ENCODE data around the gene CHCHD3. TPM values are rescaled to one million over a fixed set of nuclear protein-coding genes. Genes with fewer than 3 reads are reported as not detected.

CHCHD3 gene
- total and polyA plus RNA-seq, 3 experiments from 2014 or later, result 59.1 to 87.6 (median 86.9) TPM

DNA sequence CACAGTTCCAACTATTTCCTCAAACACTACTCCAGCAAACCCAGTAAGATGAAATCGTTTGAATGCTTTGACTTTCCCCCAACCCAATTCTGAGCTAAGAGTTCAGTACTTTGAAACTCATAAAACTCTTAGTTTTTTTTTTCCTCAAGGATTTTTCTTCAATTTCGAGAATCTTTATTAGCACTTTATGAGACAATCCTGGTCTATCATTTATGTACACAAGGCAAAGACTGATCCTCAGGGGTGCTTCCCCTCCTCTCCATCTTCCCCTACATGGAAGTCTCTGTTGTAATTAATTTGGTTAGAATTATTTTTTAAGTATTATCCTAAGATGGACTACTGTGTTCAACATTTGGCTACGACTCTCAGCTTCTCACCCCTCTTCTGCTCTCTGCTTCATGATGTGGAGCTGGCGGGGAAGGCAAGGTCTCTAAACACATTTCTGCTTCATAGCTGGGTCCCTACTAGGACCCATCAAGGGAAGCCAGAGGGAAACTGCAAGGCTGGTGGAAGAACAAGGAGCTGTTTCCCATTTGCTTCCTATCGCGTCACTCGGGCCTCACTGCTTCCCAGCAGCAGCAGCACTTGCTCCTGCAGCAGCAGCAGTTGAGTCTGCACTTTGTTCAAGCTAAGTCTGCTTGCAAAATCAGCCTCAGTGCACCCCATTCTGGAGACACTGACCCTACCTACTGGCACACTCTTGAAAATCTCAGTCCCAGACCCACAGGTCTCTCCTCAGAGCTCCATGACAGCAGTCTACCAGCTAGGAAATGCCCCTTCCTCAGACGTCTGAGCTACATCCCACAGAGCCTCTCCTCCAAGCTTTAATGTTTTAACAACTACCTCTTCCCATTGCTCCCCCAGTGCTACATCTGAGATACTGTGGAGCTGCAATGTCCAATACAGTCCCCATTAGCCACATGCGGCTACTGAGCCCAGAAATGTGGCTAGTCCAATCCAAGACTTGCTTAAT is 90.0 kb downstream of the CHCHD3 start:
- no peak overlapping the region for H3K4me3 ChIP-seq (ENCODE audit: low read length)
- ChIA-PET CTCF (no interaction called here), POLR2A (no interaction called here)
- no peak for DNase-seq
- no peaks in the 10 kb centered on the region for H3K27me3 Mint-ChIP-seq
- H3K27me3 ChIP-seq (ENCODE audit: insufficient read depth, low read length, poor library complexity, severe bottlenecking), result no peaks in the 10 kb centered on the region
- H3K27ac ChIP-seq (ENCODE audit: low read depth, low read length), result no peak overlapping the region
- H3K4me1 ChIP-seq (ENCODE audit: insufficient read depth, low read length), result no peaks in the 10 kb centered on the region
- no peaks in the 10 kb centered on the region for H3K36me3 ChIP-seq (ENCODE audit: insufficient read depth, low read length)
- H3K9me3 ChIP-seq (ENCODE audit: low read length), result no peaks in the 10 kb centered on the region
- H3K4me1 Mint-ChIP-seq, result peaks cover 28 to 46% (median 38%) of the 10 kb centered on the region in 3 donors
- no peaks in the 10 kb centered on the region for H3K9me3 Mint-ChIP-seq
- H3K27ac Mint-ChIP-seq, result peak overlapping the region in 4 of 8 donors; percentile 10 to 91 (median 50)
- H3K4me3 Mint-ChIP-seq, result no peak overlapping the region
- H3K36me3 Mint-ChIP-seq, result peaks cover 0 to 3% (median 2%) of the 10 kb centered on the region in 3 donors

- no peak for DNase-seq
- Mint-ChIP-seq H3K4me1 (peaks cover 7 to 20% (median 10%) of the 10 kb centered on the region in 3 donors), H3K27me3 (no peaks in the 10 kb centered on the region), H3K36me3 (peaks cover 0 to 5% (median 2%) of the 10 kb centered on the region in 3 donors), H3K27ac (no peak overlapping the region), H3K9me3 (no peaks in the 10 kb centered on the region), H3K4me3 (no peak overlapping the region)
- H3K27me3 ChIP-seq (ENCODE audit: insufficient read depth, low read length, poor library complexity, severe bottlenecking), result no peaks in the 10 kb centered on the region
- ChIA-PET CTCF (no interaction called here), POLR2A (no interaction called here)
- no peaks in the 10 kb centered on the region for H3K9me3 ChIP-seq (ENCODE audit: low read length)
- H3K4me1 ChIP-seq (ENCODE audit: insufficient read depth, low read length), result no peaks in the 10 kb centered on the region
- no peaks in the 10 kb centered on the region for H3K36me3 ChIP-seq (ENCODE audit: insufficient read depth, low read length)
- no peak overlapping the region for H3K27ac ChIP-seq (ENCODE audit: low read depth, low read length)
- H3K4me3 ChIP-seq (ENCODE audit: low read length), result no peak overlapping the region
Measured at GRCh38 chr7:132988117-132988516, 93.8 kb downstream of the CHCHD3 start.

DNA sequence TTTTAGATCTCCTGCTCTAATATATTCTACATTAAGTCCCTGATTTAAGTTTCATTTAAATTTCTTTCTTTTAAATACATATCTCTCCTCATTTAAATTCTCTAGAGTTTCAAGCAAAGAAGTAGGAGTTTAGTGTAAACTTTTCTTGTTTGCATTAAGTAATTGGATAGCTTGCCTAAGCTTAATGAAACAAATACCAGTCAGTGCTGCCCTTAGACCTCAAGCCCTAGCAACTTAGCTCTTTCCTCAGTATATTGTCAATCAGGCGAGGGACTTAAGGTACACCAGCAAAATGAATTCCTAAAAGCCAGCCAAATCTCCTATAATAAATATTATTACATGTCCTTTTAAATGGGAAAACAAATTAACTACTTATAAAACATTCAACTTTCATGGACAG is 101.5 kb downstream of the CHCHD3 start:
- POLR2A ChIA-PET, result no interaction called here
- Mint-ChIP-seq H3K27me3 (no peaks in the 10 kb centered on the region), H3K4me3 (no peak overlapping the region), H3K36me3 (peaks cover 0 to 7% (median 5%) of the 10 kb centered on the region in 3 donors), H3K9me3 (no peaks in the 10 kb centered on the region), H3K27ac (no peak overlapping the region), H3K4me1 (peaks cover 10 to 34% (median 10%) of the 10 kb centered on the region in 3 donors)
- CTCF ChIA-PET, result no interaction called here
- Histone ChIP-seq H3K36me3 (ENCODE audit: insufficient read depth, low read length) (no peaks in the 10 kb centered on the region), H3K27ac (ENCODE audit: low read depth, low read length) (no peak overlapping the region), H3K4me3 (ENCODE audit: low read length) (no peak overlapping the region), H3K9me3 (ENCODE audit: low read length) (no peaks in the 10 kb centered on the region), H3K27me3 (ENCODE audit: insufficient read depth, low read length, poor library complexity, severe bottlenecking) (no peaks in the 10 kb centered on the region), H3K4me1 (ENCODE audit: insufficient read depth, low read length) (no peaks in the 10 kb centered on the region)
- DNase-seq, result no peak

- no peak for DNase-seq
- Histone ChIP-seq H3K4me1 (ENCODE audit: insufficient read depth, low read length) (no peaks in the 10 kb centered on the region), H3K9me3 (ENCODE audit: low read length) (no peaks in the 10 kb centered on the region), H3K4me3 (ENCODE audit: low read length) (no peak overlapping the region), H3K27ac (ENCODE audit: low read depth, low read length) (no peak overlapping the region), H3K36me3 (ENCODE audit: insufficient read depth, low read length) (no peaks in the 10 kb centered on the region), H3K27me3 (ENCODE audit: insufficient read depth, low read length, poor library complexity, severe bottlenecking) (no peaks in the 10 kb centered on the region)
- no peaks in the 10 kb centered on the region for H3K9me3 Mint-ChIP-seq
- no peaks in the 10 kb centered on the region for H3K27me3 Mint-ChIP-seq
- H3K4me1 Mint-ChIP-seq, result peaks cover 10 to 34% (median 10%) of the 10 kb centered on the region in 3 donors
- peaks cover 1 to 13% (median 5%) of the 10 kb centered on the region in 3 donors for H3K36me3 Mint-ChIP-seq
- H3K27ac Mint-ChIP-seq, result peak overlapping the region in 1 of 8 donors; percentile 39
- no peak overlapping the region for H3K4me3 Mint-ChIP-seq
- ChIA-PET POLR2A (no interaction called here), CTCF (no interaction called here)
Measured at GRCh38 chr7:132979524-132979923, 102.4 kb downstream of the CHCHD3 start.

DNA sequence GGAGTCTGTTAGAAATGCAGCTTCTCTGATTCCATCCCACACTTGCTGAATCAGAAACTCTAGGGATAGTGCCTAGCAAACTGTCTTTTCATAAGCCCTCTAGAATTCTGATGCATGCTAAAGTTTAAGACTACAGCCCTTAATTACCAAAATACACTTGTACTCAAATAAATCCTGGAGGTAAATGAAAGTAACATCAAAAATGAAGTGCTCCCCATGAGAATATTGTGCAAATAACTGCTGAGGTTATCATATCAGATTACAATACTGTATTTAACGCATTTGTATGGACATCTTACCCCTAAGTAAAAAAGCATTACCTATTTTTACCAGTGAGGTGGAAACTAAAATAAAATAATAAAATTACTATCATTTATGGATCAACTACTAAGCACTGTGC is 104.7 kb downstream of the CHCHD3 start:
- ChIA-PET POLR2A (no interaction called here), CTCF (no interaction called here)
- Mint-ChIP-seq H3K27ac (peak overlapping the region in 1 of 8 donors; percentile 11), H3K4me1 (peaks cover 10 to 29% (median 10%) of the 10 kb centered on the region in 3 donors), H3K9me3 (no peaks in the 10 kb centered on the region), H3K36me3 (peaks cover 13 to 29% (median 16%) of the 10 kb centered on the region in 3 donors), H3K27me3 (no peaks in the 10 kb centered on the region), H3K4me3 (no peak overlapping the region)
- no peak for DNase-seq
- Histone ChIP-seq H3K4me3 (ENCODE audit: low read length) (no peak overlapping the region), H3K9me3 (ENCODE audit: low read length) (no peaks in the 10 kb centered on the region), H3K27me3 (ENCODE audit: insufficient read depth, low read length, poor library complexity, severe bottlenecking) (no peaks in the 10 kb centered on the region), H3K27ac (ENCODE audit: low read depth, low read length) (no peak overlapping the region), H3K36me3 (ENCODE audit: insufficient read depth, low read length) (no peaks in the 10 kb centered on the region), H3K4me1 (ENCODE audit: insufficient read depth, low read length) (no peaks in the 10 kb centered on the region)

DNA sequence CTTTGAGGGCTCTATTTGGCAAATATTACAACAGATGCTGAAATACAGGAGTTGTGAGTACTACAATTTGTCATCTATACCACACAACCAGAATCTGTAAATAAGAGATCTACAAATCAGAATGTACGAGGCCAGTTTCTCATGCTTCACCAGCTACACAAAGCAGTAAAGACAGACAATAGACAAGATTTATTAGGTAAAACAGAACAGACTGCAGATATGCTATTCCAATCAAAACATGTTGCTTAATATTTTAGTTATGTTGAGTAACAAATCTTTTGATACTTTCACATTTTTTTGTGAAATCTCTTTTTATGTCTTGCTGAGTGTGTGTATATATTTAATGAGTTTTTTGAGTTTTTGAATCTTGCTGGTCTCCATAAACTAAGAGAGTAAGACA is 109.1 kb downstream of the CHCHD3 start:
- H3K27ac Mint-ChIP-seq, result no peak overlapping the region
- CTCF ChIA-PET, result no interaction called here
- no peaks in the 10 kb centered on the region for H3K9me3 Mint-ChIP-seq
- no peak overlapping the region for H3K27ac ChIP-seq (ENCODE audit: low read depth, low read length)
- H3K27me3 ChIP-seq (ENCODE audit: insufficient read depth, low read length, poor library complexity, severe bottlenecking), result no peaks in the 10 kb centered on the region
- H3K36me3 Mint-ChIP-seq, result peaks cover 16 to 34% (median 20%) of the 10 kb centered on the region in 3 donors
- no peaks in the 10 kb centered on the region for H3K36me3 ChIP-seq (ENCODE audit: insufficient read depth, low read length)
- no peaks in the 10 kb centered on the region for H3K4me1 ChIP-seq (ENCODE audit: insufficient read depth, low read length)
- no peaks in the 10 kb centered on the region for H3K27me3 Mint-ChIP-seq
- DNase-seq, result no peak
- no peaks in the 10 kb centered on the region for H3K9me3 ChIP-seq (ENCODE audit: low read length)
- POLR2A ChIA-PET, result no interaction called here
- peaks cover 0 to 11% (median 7%) of the 10 kb centered on the region in 3 donors for H3K4me1 Mint-ChIP-seq
- H3K4me3 Mint-ChIP-seq, result no peak overlapping the region
- no peak overlapping the region for H3K4me3 ChIP-seq (ENCODE audit: low read length)

GRCh38 chr7:132970257-132970656 is 111.6 kb downstream of the CHCHD3 start:
- Mint-ChIP-seq H3K27ac (no peak overlapping the region), H3K9me3 (no peaks in the 10 kb centered on the region), H3K4me1 (peaks cover 0 to 9% (median 5%) of the 10 kb centered on the region in 3 donors), H3K36me3 (peaks cover 11 to 30% (median 24%) of the 10 kb centered on the region in 3 donors), H3K27me3 (no peaks in the 10 kb centered on the region), H3K4me3 (no peak overlapping the region)
- no peaks in the 10 kb centered on the region for H3K4me1 ChIP-seq (ENCODE audit: insufficient read depth, low read length)
- H3K9me3 ChIP-seq (ENCODE audit: low read length), result no peaks in the 10 kb centered on the region
- H3K36me3 ChIP-seq (ENCODE audit: insufficient read depth, low read length), result no peaks in the 10 kb centered on the region
- no peaks in the 10 kb centered on the region for H3K27me3 ChIP-seq (ENCODE audit: insufficient read depth, low read length, poor library complexity, severe bottlenecking)
- POLR2A ChIA-PET, result no interaction called here
- no peak overlapping the region for H3K27ac ChIP-seq (ENCODE audit: low read depth, low read length)
- DNase-seq, result no peak
- CTCF ChIA-PET, result no interaction called here
- no peak overlapping the region for H3K4me3 ChIP-seq (ENCODE audit: low read length)

DNA sequence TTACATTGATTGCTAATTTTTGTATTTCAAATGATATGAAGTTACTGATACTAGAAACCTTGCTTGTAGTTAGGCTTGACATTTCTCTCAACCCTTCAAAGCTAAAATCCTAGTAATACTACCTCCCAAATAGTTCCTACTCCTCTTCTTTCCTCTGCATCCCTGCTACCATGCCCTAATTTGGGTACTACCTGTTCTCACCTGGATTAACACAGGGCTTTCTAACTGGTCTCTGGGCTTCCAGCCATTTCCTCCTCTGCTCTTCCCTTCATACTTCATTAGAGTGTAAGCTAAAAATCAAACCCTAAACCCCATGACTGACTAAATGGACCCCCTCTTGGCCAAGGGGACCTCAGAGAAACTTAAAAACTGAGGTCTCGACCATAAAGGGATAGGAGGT is 112.4 kb downstream of the CHCHD3 start:
- Histone ChIP-seq H3K36me3 (ENCODE audit: insufficient read depth, low read length) (no peaks in the 10 kb centered on the region), H3K27ac (ENCODE audit: low read depth, low read length) (no peak overlapping the region), H3K27me3 (ENCODE audit: insufficient read depth, low read length, poor library complexity, severe bottlenecking) (no peaks in the 10 kb centered on the region), H3K4me3 (ENCODE audit: low read length) (no peak overlapping the region), H3K4me1 (ENCODE audit: insufficient read depth, low read length) (no peaks in the 10 kb centered on the region), H3K9me3 (ENCODE audit: low read length) (no peaks in the 10 kb centered on the region)
- Mint-ChIP-seq H3K4me3 (no peak overlapping the region), H3K9me3 (no peaks in the 10 kb centered on the region), H3K27ac (peak overlapping the region in 1 of 8 donors; percentile 88), H3K27me3 (no peaks in the 10 kb centered on the region), H3K36me3 (peaks cover 11 to 25% (median 23%) of the 10 kb centered on the region in 3 donors), H3K4me1 (peaks cover 0 to 12% (median 7%) of the 10 kb centered on the region in 3 donors)
- DNase-seq, result no peak
- CTCF ChIA-PET, result no interaction called here
- POLR2A ChIA-PET, result no interaction called here

Data from CD8-positive, alpha-beta memory T cell (primary cell).